ENCODE measurements around the gene HK1. TPM values are rescaled to one million over a fixed set of nuclear protein-coding genes. Genes with fewer than 3 reads are reported as not detected.

HK1 gene
- total RNA-seq, 1 donor from 2014 or later = 113 TPM

GRCh38 chr10:69403066-69403465 lies 124.8 kb downstream of the HK1 start:
- no peak for DNase-seq (ENCODE audit: low read depth in 2 of 2)

- DNase-seq (ENCODE audit: low read depth in 2 of 2) = peak in 1 of 2 donors; percentile 52
These were observed 125.2 kb downstream of the HK1 start for GRCh38 chr10:69403519-69403918.

- no peak for DNase-seq (ENCODE audit: low read depth in 2 of 2)
These were observed 126.5 kb downstream of the HK1 start for GRCh38 chr10:69404786-69405185.

GRCh38 chr10:69405221-69405620 lies 126.9 kb downstream of the HK1 start:
- DNase-seq (ENCODE audit: low read depth in 2 of 2) = no peak

GRCh38 chr10:69406302-69406811 lies 128.1 kb downstream of the HK1 start:
- DNase-seq (ENCODE audit: low read depth in 2 of 2) = peak in 1 of 2 donors; percentile 37

- no peak for DNase-seq (ENCODE audit: low read depth in 2 of 2)
These were observed 128.7 kb downstream of the HK1 start for GRCh38 chr10:69406816-69407580.

- peak in 1 of 2 donors; percentile 51 for DNase-seq (ENCODE audit: low read depth in 2 of 2)
These were observed 129.5 kb downstream of the HK1 start for GRCh38 chr10:69407621-69408301.

GRCh38 chr10:69408318-69409175 lies 130.3 kb downstream of the HK1 start:
- peak; percentile 76 to 91 for DNase-seq (ENCODE audit: low read depth in 2 of 2)

- no peak for DNase-seq (ENCODE audit: low read depth in 2 of 2)
These were observed 130.8 kb downstream of the HK1 start for GRCh38 chr10:69409176-69409495.

GRCh38 chr10:69409968-69410367 lies 131.7 kb downstream of the HK1 start:
- DNase-seq (ENCODE audit: low read depth in 2 of 2) = peak; percentile 20 to 72

GRCh38 chr10:69410487-69410886 lies 132.2 kb downstream of the HK1 start:
- no peak for DNase-seq (ENCODE audit: low read depth in 2 of 2)

- no peak for DNase-seq (ENCODE audit: low read depth in 2 of 2)
These were observed 133.2 kb downstream of the HK1 start for GRCh38 chr10:69411476-69411875.

GRCh38 chr10:69412232-69412790 lies 134.0 kb downstream of the HK1 start:
- DNase-seq (ENCODE audit: low read depth in 2 of 2) = no peak

- DNase-seq (ENCODE audit: low read depth in 2 of 2) = peak; percentile 56 to 78
These were observed 135.0 kb downstream of the HK1 start for GRCh38 chr10:69413221-69413865.

- no peak for DNase-seq (ENCODE audit: low read depth in 2 of 2)
These were observed 136.0 kb downstream of the HK1 start for GRCh38 chr10:69414036-69415018.

GRCh38 chr10:69415049-69415448 lies 136.8 kb downstream of the HK1 start:
- DNase-seq (ENCODE audit: low read depth in 2 of 2) = no peak

- no peak for DNase-seq (ENCODE audit: low read depth in 2 of 2)
These were observed 137.7 kb downstream of the HK1 start for GRCh38 chr10:69415951-69416350.

GRCh38 chr10:69416695-69417094 lies 138.4 kb downstream of the HK1 start, which contains the start of gene TACR2:
Gene TACR2, minus strand, starts transcription at chr10:69416918. Its CDS starts 595 bp downstream, at chr10:69416323.
- no peak for DNase-seq (ENCODE audit: low read depth in 2 of 2)

GRCh38 chr10:69417542-69417941 lies 139.2 kb downstream of the HK1 start:
- no peak for DNase-seq (ENCODE audit: low read depth in 2 of 2)

Measured in dermis microvascular lymphatic vessel endothelial cell (primary cell).